Pancreas (tissue), 10 donors: ENCODE results near the gene TNRC18. TPM values are rescaled to one million over a fixed set of nuclear protein-coding genes. Genes with fewer than 3 reads are reported as not detected.

Source experiments
- ATAC-seq, 4 donors: fragments of 200-7000 bp; cut with Tn5 transposase; one replicate each; pipeline versions ENCODE4 v1.8.0 to v1.9.1; 2020; ENCODE audit warnings: mild to moderate bottlenecking in 4 of 4, moderate library complexity in 4 of 4
- DNase-seq, 6 donors: peaks; one replicate each; pipeline ENCODE4 v3.0.0-alpha.2; 2020
- FAIRE-seq: peaks from 2 replicates; lab custom pipeline; 2012; peaks lifted over from hg19 to GRCh38; lab: Jason Lieb, UNC
- H3K27ac ChIP-seq, 4 donors: fragments of 200-600 bp; sonication (generic); 1 replicate in 3 of 4; 2 replicates in 1 of 4; pipeline versions ENCODE4 v1.5.0 to v1.8.0; 2020
- H3K27me3 ChIP-seq, 4 donors: fragments of 200-600 bp; one replicate each; pipeline ENCODE4 v1.8.0; 2021
- H3K36me3 ChIP-seq, 3 donors: fragments of 200-600 bp; sonication (generic) in 1 of 3; one replicate each; pipeline versions ENCODE4 v1.5.0 to v1.8.0; 2020 to 2021
- H3K4me1 ChIP-seq, 3 donors: fragments of 200-600 bp; one replicate each; pipeline ENCODE4 v1.8.0; 2021
- H3K4me3 ChIP-seq, 4 donors: fragments of 200-600 bp; sonication (generic) in 2 of 4; one replicate each; pipeline versions ENCODE4 v1.5.0 to v1.8.0; 2020 to 2021
- H3K9me3 ChIP-seq, 4 donors: fragments of 200-600 bp; one replicate each; pipeline ENCODE4 v1.8.0; 2021
- WGBS, 2 donors: extraction: QIAGEN DNeasy Blood & Tissue Kit; methylation state at CpG; one replicate each; pipeline ENCODE4 v1.1.7; 2013; 5-methylcytosine and 5-hydroxymethylcytosine counted together
- intact Hi-C, 3 donors: fragments of 100-400 bp; cut with DNase I; formaldehyde crosslinking; loops; one replicate each; pipeline versions ENCODE4 v1.11.1 to v1.14.2; 2022
- polyA plus RNA-seq, 2 donors: library from polyadenylated mRNA; stranded (reverse); fragments of 200-250 nt; gene quantifications; one replicate each; pipeline ENCODE4 v1.2.3, GENCODE V29; 2013
- total RNA-seq, 6 donors: library from RNA; stranded (reverse); fragmentation: NEBNext Ultra II Directional in 4 of 6; extraction: Animal tissue kit (Norgen Biotek cat#: 25700) in 4 of 6; gene quantifications; one replicate each; pipeline versions ENCODE4 v1.2.1 to v1.2.4, GENCODE V29; 2021 to 2023
- TF ChIP-seq, protein P1 (sequence below), 4 donors: fragments of 200-600 bp; sonication (generic) in 3 of 4; IDR thresholded peaks; one replicate each; pipeline versions ENCODE4 v1.5.0 to v1.8.0; 2021; ENCODE audit warnings: antibody characterized with exemption in 4 of 4
- donor health status: healthy with polysubstance abuse.
- donor health status: DM: no; HTN: no; CAD: no; lungs with moderate emphysema.
- donor health status: DM: no; HTN: no; CAD: no.
- donor health status: control.
- donor health status: control.
- donor health status: Bipolar disorder and iron deficiency.
- donor health status: DM: yes; HTN: yes; CAD: no.
- donor health status: DM: no; HTN: no; CAD: no.
- donor health status: DM: no; HTN: no; CAD: no.
- donor health status: DM: yes; HTN: yes; CAD: no.

The TNRC18 gene
- total and polyA plus RNA-seq, 8 donors, result 30.1 to 80.6 (median 36.9) TPM

DNA sequence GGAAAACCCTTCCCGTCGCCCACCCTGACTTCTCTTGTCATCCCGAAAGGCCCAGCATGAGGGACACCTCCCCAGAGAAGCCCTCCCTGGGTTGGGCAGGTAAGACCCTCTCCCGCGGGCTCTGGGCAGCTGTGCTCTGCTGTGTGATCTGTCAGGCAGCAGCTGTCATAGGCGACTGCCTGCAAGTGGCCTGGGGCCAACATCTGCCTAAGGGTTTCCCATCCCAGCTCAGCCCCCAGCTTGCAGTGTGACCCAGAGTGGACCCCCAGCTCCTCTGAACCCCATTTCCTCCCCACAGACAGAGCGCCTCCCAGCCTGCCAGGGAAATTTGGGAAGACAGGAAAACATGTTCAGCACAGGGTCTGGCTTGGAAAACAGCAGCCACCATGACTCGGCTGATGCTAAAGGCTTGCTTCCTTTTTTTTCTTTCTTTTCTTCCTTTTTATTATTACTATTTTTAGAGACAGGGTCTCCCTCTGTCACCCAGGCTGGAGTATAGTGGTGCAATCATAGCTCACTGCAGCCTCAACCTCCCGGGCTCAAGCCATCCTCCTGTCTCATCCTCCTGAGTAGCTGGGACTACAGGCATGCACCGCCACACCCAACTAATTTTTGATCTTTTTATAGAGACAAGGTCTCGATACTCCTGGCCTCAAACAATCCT is 18.3 kb upstream of the TNRC18 start:
- FAIRE-seq (no peak), ATAC-seq (peak in 2 of 4 donors; percentile 18 to 24), DNase-seq (no peak)
- H3K9me3 ChIP-seq, result no peaks in the 10 kb centered on the region
- no peaks in the 10 kb centered on the region for H3K36me3 ChIP-seq
- H3K4me3 ChIP-seq, result no peak overlapping the region
- intact Hi-C loops, result no loop called here
- H3K27me3 ChIP-seq, result no peaks in the 10 kb centered on the region
- no peaks in the 10 kb centered on the region for H3K4me1 ChIP-seq
- 80 to 85% methylated on average over 11 of the region's 11 CpGs for WGBS, 2 donors
- no peak overlapping the region for H3K27ac ChIP-seq
- TF ChIP-seq, protein P1, sequence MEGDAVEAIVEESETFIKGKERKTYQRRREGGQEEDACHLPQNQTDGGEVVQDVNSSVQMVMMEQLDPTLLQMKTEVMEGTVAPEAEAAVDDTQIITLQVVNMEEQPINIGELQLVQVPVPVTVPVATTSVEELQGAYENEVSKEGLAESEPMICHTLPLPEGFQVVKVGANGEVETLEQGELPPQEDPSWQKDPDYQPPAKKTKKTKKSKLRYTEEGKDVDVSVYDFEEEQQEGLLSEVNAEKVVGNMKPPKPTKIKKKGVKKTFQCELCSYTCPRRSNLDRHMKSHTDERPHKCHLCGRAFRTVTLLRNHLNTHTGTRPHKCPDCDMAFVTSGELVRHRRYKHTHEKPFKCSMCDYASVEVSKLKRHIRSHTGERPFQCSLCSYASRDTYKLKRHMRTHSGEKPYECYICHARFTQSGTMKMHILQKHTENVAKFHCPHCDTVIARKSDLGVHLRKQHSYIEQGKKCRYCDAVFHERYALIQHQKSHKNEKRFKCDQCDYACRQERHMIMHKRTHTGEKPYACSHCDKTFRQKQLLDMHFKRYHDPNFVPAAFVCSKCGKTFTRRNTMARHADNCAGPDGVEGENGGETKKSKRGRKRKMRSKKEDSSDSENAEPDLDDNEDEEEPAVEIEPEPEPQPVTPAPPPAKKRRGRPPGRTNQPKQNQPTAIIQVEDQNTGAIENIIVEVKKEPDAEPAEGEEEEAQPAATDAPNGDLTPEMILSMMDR (IDR thresholded peaks at IDR 0.05), result no peak

DNA sequence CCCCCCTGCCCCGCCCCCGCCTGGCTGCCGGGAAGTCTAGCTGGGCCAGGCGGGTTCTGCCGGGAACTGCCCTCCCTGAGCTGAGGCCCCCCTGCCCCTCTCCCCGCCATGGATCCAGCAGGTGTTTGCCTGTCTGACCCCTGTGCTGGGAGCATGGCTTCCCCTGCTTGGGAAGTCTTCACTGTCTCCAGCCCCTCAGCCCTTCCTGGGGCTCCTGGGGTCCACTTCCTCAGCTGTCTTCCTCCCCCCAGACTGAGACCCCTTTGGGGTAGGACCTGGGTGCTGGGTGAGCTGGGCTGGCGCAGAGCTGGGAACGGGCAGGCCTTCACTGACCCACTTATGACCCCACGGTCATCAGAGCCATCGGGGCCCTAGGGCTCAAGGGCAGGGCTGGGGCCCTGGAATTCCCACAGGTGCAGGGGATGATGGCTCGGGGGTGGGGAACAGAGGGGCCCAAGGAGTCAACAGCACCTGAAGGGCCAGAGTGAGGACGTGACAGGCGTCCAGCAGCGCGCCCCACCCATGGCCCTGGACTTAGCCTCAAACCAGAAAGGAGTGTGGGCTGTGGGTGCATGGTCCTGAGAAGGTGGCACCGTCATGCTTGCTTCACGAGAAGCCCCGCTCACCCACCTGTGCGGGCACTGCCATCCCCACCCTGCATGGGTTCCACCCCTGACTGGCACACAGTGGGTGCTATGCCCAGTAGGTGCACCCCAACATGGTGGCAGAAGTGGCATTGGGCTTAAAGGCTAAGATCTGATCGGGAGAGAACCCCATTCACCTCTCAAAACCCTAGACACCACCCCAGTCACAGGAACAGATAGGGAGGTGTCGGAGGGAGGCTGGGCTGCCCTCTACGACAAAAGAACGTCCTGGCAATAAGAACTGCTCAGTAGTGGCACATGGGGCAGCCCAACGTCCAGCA is 16.2 kb upstream of the TNRC18 start:
- no peaks in the 10 kb centered on the region for H3K9me3 ChIP-seq

DNA sequence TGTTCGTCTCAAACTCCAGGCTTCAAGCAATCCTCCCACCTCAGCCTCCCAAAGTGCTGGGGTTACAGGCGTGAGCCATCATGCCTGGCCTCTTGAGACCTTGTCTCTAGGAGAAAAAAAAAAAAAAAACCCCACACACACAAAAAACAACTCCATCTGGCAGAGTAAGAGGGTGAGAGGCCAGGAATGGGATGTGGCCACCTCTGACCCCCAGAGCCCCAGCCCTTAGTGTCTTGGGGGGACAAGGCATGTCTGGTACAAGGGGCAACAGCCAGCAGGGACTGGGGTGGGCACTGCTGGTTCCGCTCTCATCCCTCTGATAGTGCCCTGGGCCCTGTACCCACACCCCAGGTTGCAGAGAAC is 15.6 kb upstream of the TNRC18 start:
- no peak for FAIRE-seq
- WGBS, 2 donors, result 83 to 95% methylated on average over 3 of the region's 3 CpGs
- Histone ChIP-seq H3K4me3 (no peak overlapping the region), H3K36me3 (no peaks in the 10 kb centered on the region), H3K4me1 (no peaks in the 10 kb centered on the region), H3K27ac (no peak overlapping the region), H3K27me3 (no peaks in the 10 kb centered on the region), H3K9me3 (no peaks in the 10 kb centered on the region)
- intact Hi-C loops, result no loop called here
- no peak for ATAC-seq
- TF ChIP-seq, protein P1 (IDR thresholded peaks at IDR 0.05), result no peak
- no peak for DNase-seq

More for the DNA sequence above, 16.2 kb upstream of the TNRC18 start:
- no peak overlapping the region for H3K27ac ChIP-seq
- H3K4me3 ChIP-seq, result no peak overlapping the region
- H3K4me1 ChIP-seq, result no peaks in the 10 kb centered on the region
- TF ChIP-seq, protein P1 (IDR thresholded peaks at IDR 0.05), result no peak
- H3K27me3 ChIP-seq, result no peaks in the 10 kb centered on the region
- intact Hi-C loops, result no loop called here
- FAIRE-seq, result no peak
- DNase-seq, result no peak
- 92 to 95% methylated on average over 24 of the region's 24 CpGs for WGBS, 2 donors
- ATAC-seq, result peak in 1 of 4 donors; percentile 11
- H3K36me3 ChIP-seq, result no peaks in the 10 kb centered on the region

DNA sequence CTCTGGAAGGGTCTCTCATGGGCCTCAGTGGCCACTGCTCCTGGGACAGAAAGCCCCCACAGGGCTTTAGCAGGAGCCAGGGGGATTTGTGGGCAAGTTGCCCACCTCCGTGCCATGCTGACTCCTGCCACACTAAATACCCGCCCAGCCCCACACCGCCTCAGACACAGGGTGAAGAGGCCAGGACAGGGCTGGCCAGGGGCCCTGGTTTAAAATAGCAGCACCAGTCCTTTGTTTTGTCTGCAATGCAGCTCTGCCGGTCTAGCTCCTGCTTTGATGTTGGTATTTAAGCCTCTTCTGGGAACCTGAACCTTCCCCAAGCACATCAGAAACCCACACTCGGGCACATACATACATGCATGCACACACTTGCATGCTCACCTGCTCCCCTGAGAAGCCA is 14.4 kb upstream of the TNRC18 start:
- Histone ChIP-seq H3K36me3 (no peaks in the 10 kb centered on the region), H3K9me3 (no peaks in the 10 kb centered on the region), H3K27me3 (no peaks in the 10 kb centered on the region), H3K27ac (no peak overlapping the region), H3K4me3 (no peak overlapping the region), H3K4me1 (no peaks in the 10 kb centered on the region)
- WGBS, 2 donors, result 96 to 98% methylated on average over 5 of the region's 5 CpGs
- FAIRE-seq (no peak), ATAC-seq (no peak), DNase-seq (no peak)
- intact Hi-C loops, result no loop called here
- TF ChIP-seq, protein P1 (IDR thresholded peaks at IDR 0.05), result no peak
